ENCODE data around the gene ACSF2. TPM values are rescaled to one million over a fixed set of nuclear protein-coding genes. Genes with fewer than 3 reads are reported as not detected.

ACSF2 gene
- total and polyA plus RNA-seq, 2 of the 13 experiments (the other 11 are each of a cell fraction or from before 2014, with no cell fraction given) = 87.3 to 109 TPM

DNA sequence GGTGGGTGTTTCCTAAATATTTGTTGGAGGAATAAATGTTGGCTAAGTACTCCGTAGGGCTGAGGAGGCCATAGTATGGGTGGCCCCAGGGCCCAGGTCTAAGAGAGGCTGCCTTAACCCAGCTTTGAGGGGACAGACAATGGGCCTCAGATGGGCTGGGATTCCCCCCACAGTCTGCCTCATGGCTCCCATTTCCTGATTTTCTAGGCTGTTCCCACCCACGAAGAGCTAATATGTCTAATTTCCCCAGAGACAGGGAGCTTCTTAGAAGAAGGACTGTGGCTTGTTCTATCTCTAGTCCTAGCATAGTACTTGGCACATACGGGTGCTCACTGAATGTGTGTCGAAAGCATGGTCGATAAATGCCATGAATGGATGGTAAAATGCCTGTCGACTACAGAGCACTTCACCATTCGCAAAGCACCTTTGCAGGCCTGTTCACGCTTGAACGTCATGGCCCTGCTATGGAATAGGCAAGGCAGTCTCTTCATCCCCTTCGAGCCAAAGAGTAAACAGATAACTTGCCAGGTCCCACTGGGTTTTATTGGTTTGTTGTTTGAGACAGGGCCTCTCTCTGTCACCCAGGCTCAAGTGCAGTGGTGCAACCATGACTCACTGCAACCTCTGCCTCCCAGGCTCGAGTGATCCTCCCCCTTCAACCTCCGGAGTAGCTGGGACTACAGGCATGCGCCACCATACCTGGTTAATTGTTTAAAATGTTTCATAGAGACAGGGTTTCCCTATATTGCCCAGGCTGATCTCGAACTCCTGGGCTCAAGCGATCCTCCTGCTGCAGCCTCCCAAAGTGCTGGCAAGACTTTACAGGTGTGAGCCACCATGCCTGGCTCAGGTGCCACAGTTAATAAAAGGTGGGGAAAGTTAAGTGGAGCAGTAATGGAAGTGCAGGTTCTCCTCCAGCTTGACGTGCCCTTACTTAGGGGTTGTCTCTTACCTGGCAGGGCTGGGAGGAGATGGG is 33.0 kb downstream of the ACSF2 start (continued):
- TF ChIP-seq CC2D1A (CRISPR knock-in tag; IDR thresholded peaks at IDR 0.05) (no peak), ZNF460 (CRISPR knock-in tag; IDR thresholded peaks at IDR 0.05; ENCODE audit: borderline replicate concordance) (peak; percentile 86; the same call in 1 of the 2 replicates), ZNF740 (CRISPR knock-in tag; IDR thresholded peaks at IDR 0.05) (no peak), DNMT1 (CRISPR knock-in tag; IDR thresholded peaks at IDR 0.05) (no peak), LBX2 (CRISPR knock-in tag; IDR thresholded peaks at IDR 0.05; ENCODE audit: borderline replicate concordance) (no peak), BCL6 (CRISPR knock-in tag; IDR thresholded peaks at IDR 0.05) (peak; percentile 61), FLYWCH1 (CRISPR knock-in tag; IDR thresholded peaks at IDR 0.05) (no peak), ZGPAT (CRISPR knock-in tag; IDR thresholded peaks at IDR 0.05) (peak; percentile 72; the same call in 1 of the 2 replicates), AHR (CRISPR knock-in tag; IDR thresholded peaks at IDR 0.05) (no peak), ZNF746 (CRISPR knock-in tag; IDR thresholded peaks at IDR 0.05) (0 out of 2 replicates have a peak, but pooled peaks have one; percentile 42), ZFP36L2 (CRISPR knock-in tag; IDR thresholded peaks at IDR 0.05) (no peak), MXD4 (CRISPR knock-in tag; IDR thresholded peaks at IDR 0.05) (no peak)
- TF ChIP-seq, protein P1, sequence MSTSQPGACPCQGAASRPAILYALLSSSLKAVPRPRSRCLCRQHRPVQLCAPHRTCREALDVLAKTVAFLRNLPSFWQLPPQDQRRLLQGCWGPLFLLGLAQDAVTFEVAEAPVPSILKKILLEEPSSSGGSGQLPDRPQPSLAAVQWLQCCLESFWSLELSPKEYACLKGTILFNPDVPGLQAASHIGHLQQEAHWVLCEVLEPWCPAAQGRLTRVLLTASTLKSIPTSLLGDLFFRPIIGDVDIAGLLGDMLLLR (CRISPR knock-in tag; IDR thresholded peaks at IDR 0.05) = no peak
- TF ChIP-seq, protein P2, sequence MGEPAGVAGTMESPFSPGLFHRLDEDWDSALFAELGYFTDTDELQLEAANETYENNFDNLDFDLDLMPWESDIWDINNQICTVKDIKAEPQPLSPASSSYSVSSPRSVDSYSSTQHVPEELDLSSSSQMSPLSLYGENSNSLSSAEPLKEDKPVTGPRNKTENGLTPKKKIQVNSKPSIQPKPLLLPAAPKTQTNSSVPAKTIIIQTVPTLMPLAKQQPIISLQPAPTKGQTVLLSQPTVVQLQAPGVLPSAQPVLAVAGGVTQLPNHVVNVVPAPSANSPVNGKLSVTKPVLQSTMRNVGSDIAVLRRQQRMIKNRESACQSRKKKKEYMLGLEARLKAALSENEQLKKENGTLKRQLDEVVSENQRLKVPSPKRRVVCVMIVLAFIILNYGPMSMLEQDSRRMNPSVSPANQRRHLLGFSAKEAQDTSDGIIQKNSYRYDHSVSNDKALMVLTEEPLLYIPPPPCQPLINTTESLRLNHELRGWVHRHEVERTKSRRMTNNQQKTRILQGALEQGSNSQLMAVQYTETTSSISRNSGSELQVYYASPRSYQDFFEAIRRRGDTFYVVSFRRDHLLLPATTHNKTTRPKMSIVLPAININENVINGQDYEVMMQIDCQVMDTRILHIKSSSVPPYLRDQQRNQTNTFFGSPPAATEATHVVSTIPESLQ (CRISPR knock-in tag; conservative IDR thresholded peaks at IDR 0.05) = no peak
- TF ChIP-seq, protein P3, sequence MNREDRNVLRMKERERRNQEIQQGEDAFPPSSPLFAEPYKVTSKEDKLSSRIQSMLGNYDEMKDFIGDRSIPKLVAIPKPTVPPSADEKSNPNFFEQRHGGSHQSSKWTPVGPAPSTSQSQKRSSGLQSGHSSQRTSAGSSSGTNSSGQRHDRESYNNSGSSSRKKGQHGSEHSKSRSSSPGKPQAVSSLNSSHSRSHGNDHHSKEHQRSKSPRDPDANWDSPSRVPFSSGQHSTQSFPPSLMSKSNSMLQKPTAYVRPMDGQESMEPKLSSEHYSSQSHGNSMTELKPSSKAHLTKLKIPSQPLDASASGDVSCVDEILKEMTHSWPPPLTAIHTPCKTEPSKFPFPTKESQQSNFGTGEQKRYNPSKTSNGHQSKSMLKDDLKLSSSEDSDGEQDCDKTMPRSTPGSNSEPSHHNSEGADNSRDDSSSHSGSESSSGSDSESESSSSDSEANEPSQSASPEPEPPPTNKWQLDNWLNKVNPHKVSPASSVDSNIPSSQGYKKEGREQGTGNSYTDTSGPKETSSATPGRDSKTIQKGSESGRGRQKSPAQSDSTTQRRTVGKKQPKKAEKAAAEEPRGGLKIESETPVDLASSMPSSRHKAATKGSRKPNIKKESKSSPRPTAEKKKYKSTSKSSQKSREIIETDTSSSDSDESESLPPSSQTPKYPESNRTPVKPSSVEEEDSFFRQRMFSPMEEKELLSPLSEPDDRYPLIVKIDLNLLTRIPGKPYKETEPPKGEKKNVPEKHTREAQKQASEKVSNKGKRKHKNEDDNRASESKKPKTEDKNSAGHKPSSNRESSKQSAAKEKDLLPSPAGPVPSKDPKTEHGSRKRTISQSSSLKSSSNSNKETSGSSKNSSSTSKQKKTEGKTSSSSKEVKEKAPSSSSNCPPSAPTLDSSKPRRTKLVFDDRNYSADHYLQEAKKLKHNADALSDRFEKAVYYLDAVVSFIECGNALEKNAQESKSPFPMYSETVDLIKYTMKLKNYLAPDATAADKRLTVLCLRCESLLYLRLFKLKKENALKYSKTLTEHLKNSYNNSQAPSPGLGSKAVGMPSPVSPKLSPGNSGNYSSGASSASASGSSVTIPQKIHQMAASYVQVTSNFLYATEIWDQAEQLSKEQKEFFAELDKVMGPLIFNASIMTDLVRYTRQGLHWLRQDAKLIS (CRISPR knock-in tag; IDR thresholded peaks at IDR 0.05) = no peak

Data from HepG2 (cell line).